Osteocyte (in vitro differentiated cells): Measurements from ENCODE around the gene OR13J1. TPM values are rescaled to one million over a fixed set of nuclear protein-coding genes. Genes with fewer than 3 reads are reported as not detected.
A peak's percentile ranks its signal among the peaks of the same experiment; 100 is the strongest.

Experiments
- DNase-seq: peaks from one replicate; pipeline ENCODE4 v3.0.0; 2021; ENCODE audit warnings: mixed read lengths; ENCODE audit not compliant: unreplicated experiment; ENCODE audit errors: extremely low spot score
- H3K27ac Mint-ChIP-seq: one replicate; pipeline ENCODE4 v1.8.0; 2021; ENCODE audit warnings: mild to moderate bottlenecking, mixed read lengths; ENCODE audit not compliant: unreplicated experiment
- H3K27me3 Mint-ChIP-seq: one replicate; pipeline ENCODE4 v1.8.0; 2021; ENCODE audit warnings: mixed read lengths; ENCODE audit not compliant: unreplicated experiment
- H3K36me3 Mint-ChIP-seq: one replicate; pipeline ENCODE4 v1.8.0; 2021; ENCODE audit warnings: mixed read lengths; ENCODE audit not compliant: unreplicated experiment
- H3K4me1 Mint-ChIP-seq: one replicate; pipeline ENCODE4 v1.8.0; 2021; ENCODE audit warnings: mixed read lengths; ENCODE audit not compliant: unreplicated experiment
- H3K4me3 Mint-ChIP-seq: one replicate; pipeline ENCODE4 v1.8.0; 2021; ENCODE audit warnings: mild to moderate bottlenecking, moderate library complexity, mixed read lengths; ENCODE audit not compliant: unreplicated experiment
- H3K9me3 Mint-ChIP-seq: one replicate; pipeline ENCODE4 v1.8.0; 2021; ENCODE audit warnings: mixed read lengths; ENCODE audit not compliant: unreplicated experiment
- CTCF ChIP-seq: fragments of 200-600 bp; sonication (generic); IDR thresholded peaks from 2 replicates; pipeline ENCODE4 v1.5.0; 2021; ENCODE audit warnings: antibody characterized with exemption, mild to moderate bottlenecking, moderate library complexity
- total RNA-seq: library from RNA; stranded (reverse); gene quantifications from 2 replicates; pipeline ENCODE4 v1.2.1, GENCODE V29; 2021

OR13J1 gene
- total RNA-seq, 1 donor from 2014 or later, result not detected

DNA sequence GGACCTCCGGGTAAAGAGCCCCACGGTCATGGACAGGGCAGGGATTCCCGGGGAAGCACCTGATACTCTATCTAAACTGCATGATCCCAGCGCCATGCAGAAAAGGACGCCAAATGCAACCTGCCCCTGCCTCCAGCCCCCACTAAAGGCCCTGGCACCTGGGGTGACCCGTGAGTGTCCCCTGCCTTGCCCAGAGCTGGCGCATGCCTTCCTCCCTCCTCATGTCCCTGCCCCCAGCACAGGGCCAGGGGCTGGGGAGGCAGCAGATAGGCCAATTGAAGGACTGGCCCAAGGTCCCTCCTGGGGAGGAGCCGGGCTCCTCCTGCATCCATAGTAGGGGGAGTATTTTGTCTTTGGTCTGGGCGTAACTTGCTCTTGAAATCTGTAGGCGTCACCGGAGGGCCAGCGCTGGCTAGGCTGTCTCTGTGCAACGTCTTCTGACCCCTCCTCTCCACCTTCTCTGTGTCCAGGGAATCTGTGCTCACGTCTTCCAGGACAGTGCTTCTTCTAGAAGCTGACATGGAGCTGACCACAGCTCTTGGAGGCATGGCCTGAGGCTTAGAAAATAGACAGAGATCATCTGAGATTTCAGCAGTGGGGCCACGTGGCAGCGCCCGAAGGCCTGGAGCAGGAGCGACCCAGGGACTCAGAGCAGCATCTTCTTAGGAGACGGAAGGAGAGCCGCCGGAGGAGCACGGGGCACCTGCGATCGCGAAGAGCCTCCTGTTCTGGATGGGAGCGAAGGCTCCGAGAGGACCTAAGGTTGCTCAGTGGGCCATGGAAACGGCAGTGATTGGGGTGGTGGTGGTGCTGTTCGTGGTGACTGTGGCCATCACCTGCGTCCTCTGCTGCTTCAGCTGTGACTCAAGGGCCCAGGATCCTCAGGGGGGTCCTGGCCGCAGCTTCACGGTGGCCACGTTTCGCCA lies 39.7 kb upstream of the OR13J1 start:
- Mint-ChIP-seq H3K27me3 (no peaks in the 10 kb centered on the region), H3K9me3 (no peaks in the 10 kb centered on the region)
- no peak for DNase-seq

GRCh38 chr9:35909274-35909673 lies 39.1 kb upstream of the OR13J1 start, which contains the start of gene SPAAR:
SPAAR (plus strand) TSS chr9:35909490; CDS start chr9:35910464, 974 bp downstream.
- Mint-ChIP-seq H3K9me3 (no peaks in the 10 kb centered on the region), H3K36me3 (no peaks in the 10 kb centered on the region), H3K4me1 (peaks cover 75% of the 10 kb centered on the region), H3K27me3 (no peaks in the 10 kb centered on the region), H3K4me3 (peak within 1 kb of the TSS; percentile 10), H3K27ac (peak within 1 kb of the TSS; percentile 98)
- no peak for TF ChIP-seq CTCF
- DNase-seq, result no peak

More for the DNA sequence above, 39.7 kb upstream of the OR13J1 start:
- no peak for TF ChIP-seq CTCF
- H3K4me1 Mint-ChIP-seq, result peaks cover 68% of the 10 kb centered on the region
- H3K4me3 Mint-ChIP-seq, result no peak overlapping the region
- no peaks in the 10 kb centered on the region for H3K36me3 Mint-ChIP-seq
- H3K27ac Mint-ChIP-seq, result peak overlapping the region; percentile 98

GRCh38 chr9:35908504-35909125 lies 38.4 kb upstream of the OR13J1 start:
- no peak for DNase-seq
- H3K4me3 Mint-ChIP-seq, result peak overlapping the region; percentile 10
- H3K4me1 Mint-ChIP-seq, result peaks cover 81% of the 10 kb centered on the region
- TF ChIP-seq CTCF, result no peak
- H3K9me3 Mint-ChIP-seq, result no peaks in the 10 kb centered on the region
- H3K36me3 Mint-ChIP-seq, result no peaks in the 10 kb centered on the region
- peak overlapping the region; percentile 98 for H3K27ac Mint-ChIP-seq
- no peaks in the 10 kb centered on the region for H3K27me3 Mint-ChIP-seq

- TF ChIP-seq CTCF, result no peak
- H3K36me3 Mint-ChIP-seq, result no peaks in the 10 kb centered on the region
- H3K27me3 Mint-ChIP-seq, result no peaks in the 10 kb centered on the region
- H3K9me3 Mint-ChIP-seq, result no peaks in the 10 kb centered on the region
- H3K27ac Mint-ChIP-seq, result peak overlapping the region; percentile 98
- H3K4me3 Mint-ChIP-seq, result peak overlapping the region; percentile 48
- peak; percentile 90 for DNase-seq
- H3K4me1 Mint-ChIP-seq, result peaks cover 85% of the 10 kb centered on the region
These were observed 37.7 kb upstream of the OR13J1 start for GRCh38 chr9:35907711-35908503.
